GM18907 (cell line): ENCODE results near the gene DNAH1.

Experiments used
- ATAC-seq: cut with Tn5 transposase; IDR thresholded peaks from one replicate; pipeline ENCODE4 v1.9.1; 2021; ENCODE audit warnings: mild to moderate bottlenecking, moderate library complexity; ENCODE audit not compliant: unreplicated experiment

The DNAH1 gene

GRCh38 chr3:52384019-52384761, 68.1 kb downstream of the DNAH1 start:
- ATAC-seq = no peak

GRCh38 chr3:52385157-52385556, 69.0 kb downstream of the DNAH1 start:
- ATAC-seq = no peak

GRCh38 chr3:52387481-52387880, 71.4 kb downstream of the DNAH1 start:
- ATAC-seq = no peak

- ATAC-seq = no peak
Measured at GRCh38 chr3:52388348-52388821, 72.3 kb downstream of the DNAH1 start.

- ATAC-seq = no peak
Measured at GRCh38 chr3:52388933-52389332, 72.8 kb downstream of the DNAH1 start.

GRCh38 chr3:52391096-52391495, 75.0 kb downstream of the DNAH1 start:
- ATAC-seq = no peak

GRCh38 chr3:52392216-52392930, 76.3 kb downstream of the DNAH1 start:
- no peak for ATAC-seq

- no peak for ATAC-seq
Measured at GRCh38 chr3:52393131-52393807, 77.2 kb downstream of the DNAH1 start.

GRCh38 chr3:52393959-52394670, 78.0 kb downstream of the DNAH1 start:
- ATAC-seq = no peak

- ATAC-seq = no peak
Measured at GRCh38 chr3:52394751-52395502, 78.8 kb downstream of the DNAH1 start.

- ATAC-seq = no peak
Measured at GRCh38 chr3:52395503-52395865, 79.4 kb downstream of the DNAH1 start.

GRCh38 chr3:52396011-52396906, 80.1 kb downstream of the DNAH1 start:
- ATAC-seq = no peak

- no peak for ATAC-seq
Measured at GRCh38 chr3:52396907-52397591, 80.9 kb downstream of the DNAH1 start.

GRCh38 chr3:52397676-52398399, 81.7 kb downstream of the DNAH1 start:
- no peak for ATAC-seq

GRCh38 chr3:52398670-52399081, 82.6 kb downstream of the DNAH1 start:
- ATAC-seq = no peak

- ATAC-seq = no peak
Measured at GRCh38 chr3:52399131-52399530, 83.0 kb downstream of the DNAH1 start.

GRCh38 chr3:52399593-52399992, 83.5 kb downstream of the DNAH1 start:
- ATAC-seq = no peak

GRCh38 chr3:52400275-52400793, 84.2 kb downstream of the DNAH1 start:
- no peak for ATAC-seq
